ENCODE results near the gene KCNH5.

DNA sequence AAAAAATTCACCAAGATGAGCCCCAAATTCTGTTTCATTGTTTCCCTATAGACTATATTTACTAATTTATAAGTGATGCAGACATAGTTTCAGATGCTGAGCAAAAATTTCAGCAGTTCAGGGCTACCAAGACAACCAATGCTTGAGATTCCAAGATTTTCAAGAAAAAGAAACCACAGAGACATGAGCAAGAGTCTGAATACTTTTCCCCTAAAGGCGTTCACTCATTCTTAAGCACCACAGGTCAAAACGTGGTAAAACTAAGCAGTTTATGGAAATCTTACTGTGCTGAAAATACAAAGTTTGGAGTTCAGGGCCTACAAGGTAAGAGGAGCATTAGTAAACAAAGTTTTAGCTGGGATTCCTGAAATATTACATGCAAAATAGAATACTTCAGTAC is 221.2 kb downstream of the KCNH5 start:
- TF ChIP-seq, protein P1, sequence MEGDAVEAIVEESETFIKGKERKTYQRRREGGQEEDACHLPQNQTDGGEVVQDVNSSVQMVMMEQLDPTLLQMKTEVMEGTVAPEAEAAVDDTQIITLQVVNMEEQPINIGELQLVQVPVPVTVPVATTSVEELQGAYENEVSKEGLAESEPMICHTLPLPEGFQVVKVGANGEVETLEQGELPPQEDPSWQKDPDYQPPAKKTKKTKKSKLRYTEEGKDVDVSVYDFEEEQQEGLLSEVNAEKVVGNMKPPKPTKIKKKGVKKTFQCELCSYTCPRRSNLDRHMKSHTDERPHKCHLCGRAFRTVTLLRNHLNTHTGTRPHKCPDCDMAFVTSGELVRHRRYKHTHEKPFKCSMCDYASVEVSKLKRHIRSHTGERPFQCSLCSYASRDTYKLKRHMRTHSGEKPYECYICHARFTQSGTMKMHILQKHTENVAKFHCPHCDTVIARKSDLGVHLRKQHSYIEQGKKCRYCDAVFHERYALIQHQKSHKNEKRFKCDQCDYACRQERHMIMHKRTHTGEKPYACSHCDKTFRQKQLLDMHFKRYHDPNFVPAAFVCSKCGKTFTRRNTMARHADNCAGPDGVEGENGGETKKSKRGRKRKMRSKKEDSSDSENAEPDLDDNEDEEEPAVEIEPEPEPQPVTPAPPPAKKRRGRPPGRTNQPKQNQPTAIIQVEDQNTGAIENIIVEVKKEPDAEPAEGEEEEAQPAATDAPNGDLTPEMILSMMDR (IDR thresholded peaks at IDR 0.05; ENCODE audit: insufficient read depth, low read depth, low read length), result no peak
- TF ChIP-seq EZH2 (IDR thresholded peaks at IDR 0.05; ENCODE audit: insufficient read depth, low read length), result no peak

Data from astrocyte (in vitro differentiated cells and primary cell).